GM21423 (cell line): ENCODE data around the gene FARP1.

Source experiments
- ATAC-seq: cut with Tn5 transposase; IDR thresholded peaks from one replicate; pipeline ENCODE4 v1.9.1; 2021; ENCODE audit warnings: mild to moderate bottlenecking, moderate library complexity; ENCODE audit not compliant: unreplicated experiment

FARP1 gene

DNA sequence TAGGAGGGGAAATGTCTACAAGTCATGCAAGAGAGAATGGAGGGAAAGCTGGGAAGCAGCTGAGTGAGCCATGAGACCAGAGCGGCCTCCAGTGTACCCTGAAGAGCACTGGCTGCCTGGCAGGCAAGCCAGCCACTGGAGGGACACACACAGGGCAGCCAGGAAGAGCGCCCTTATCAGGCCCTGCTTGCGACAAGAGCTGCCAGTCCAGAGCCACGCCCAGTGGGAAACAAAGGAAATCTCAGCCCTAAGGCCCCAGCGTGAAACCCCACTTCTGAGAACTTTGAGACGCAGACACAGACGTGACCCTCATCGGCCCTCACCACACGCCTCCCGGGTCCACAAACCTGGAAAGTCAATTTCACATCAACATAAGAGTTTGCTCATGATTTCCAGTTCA lies 329.0 kb downstream of the FARP1 start:
- ATAC-seq: no peak

DNA sequence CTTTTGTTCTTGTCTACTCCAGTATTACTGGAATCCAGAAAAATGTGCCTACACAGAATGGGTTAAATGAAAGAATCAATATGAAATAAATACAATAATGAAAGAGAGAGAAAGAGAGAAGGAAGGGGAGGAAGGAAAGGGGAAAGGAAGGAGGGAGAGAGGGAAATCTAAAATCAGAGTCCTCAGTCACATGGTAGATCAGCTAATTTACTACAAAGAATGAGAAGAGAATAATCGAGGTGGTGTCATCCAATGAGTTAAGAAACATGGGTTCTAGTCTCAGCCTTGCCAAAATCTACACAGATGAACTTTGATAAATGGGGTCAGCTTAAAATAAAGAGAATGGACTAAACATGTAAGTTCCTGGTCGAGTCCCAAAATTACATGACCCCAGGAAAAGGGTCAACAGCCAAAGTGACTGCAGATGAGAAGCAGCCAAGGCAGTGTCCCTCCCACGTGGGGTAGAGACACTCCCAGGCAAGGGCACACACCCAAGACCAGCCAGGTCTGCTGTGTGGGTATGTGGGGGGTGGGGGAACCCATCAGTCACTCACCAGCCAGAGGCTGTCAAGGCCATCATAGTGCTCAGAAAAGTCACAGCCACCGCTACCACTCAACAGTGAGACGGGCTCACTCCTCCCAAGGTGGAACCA lies 330.4 kb downstream of the FARP1 start:
- ATAC-seq: no peak

DNA sequence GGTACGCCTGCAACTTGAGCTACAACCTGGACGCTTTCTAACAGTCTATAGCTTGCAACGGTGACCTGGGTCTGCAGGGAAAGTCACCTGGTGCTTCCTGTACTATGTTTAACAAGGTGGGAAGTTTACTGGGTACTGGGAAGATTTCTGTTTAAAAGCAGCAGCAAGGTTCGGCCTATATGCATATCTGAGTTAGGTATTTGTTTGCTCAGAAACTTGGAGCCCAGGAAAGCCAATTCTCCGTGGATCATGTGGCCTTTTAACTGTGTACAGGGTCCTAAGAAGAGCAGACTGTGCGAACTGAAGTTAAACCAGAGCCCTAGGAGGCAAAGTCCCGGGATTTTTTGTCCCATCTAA lies 330.9 kb downstream of the FARP1 start:
- ATAC-seq: no peak

DNA sequence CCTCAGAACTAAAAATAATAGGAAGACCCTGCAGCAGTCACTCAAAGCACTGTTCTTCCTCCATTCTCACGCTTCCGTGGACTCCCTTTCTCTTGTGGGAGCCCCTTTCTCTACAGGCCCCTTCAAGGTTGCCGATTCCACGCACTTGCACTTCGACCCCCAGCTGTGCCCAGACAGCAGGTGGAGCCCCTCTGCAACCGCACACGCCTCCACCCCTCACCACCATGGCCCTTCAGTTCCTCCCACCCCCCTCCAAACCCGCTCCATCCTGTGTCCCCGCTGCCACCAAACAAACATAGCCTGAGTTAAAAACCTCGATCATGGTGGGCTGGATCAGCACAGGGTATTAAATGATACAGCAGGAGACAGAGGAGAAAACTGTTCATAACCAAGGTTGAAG lies 331.4 kb downstream of the FARP1 start:
- no peak for ATAC-seq

DNA sequence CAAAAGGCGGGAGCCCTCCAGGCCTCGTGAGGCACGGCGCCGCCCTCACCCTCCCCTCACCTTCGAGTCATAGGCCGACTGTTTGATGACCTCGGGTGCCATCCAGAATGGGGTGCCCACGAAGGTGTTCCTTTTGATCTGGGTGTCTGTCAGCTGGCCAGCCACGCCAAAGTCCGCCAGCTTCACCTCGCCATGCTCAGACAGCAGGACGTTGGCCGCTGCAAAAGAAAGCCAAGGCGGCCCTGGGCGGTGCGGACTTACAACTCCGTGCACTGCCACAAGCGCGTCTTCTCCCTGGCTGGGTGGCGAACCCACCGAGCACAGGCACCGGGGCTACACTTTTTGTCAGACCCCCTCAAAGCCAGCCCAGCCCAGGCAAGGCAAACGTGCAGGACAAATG lies 331.9 kb downstream of the FARP1 start:
- no peak for ATAC-seq

DNA sequence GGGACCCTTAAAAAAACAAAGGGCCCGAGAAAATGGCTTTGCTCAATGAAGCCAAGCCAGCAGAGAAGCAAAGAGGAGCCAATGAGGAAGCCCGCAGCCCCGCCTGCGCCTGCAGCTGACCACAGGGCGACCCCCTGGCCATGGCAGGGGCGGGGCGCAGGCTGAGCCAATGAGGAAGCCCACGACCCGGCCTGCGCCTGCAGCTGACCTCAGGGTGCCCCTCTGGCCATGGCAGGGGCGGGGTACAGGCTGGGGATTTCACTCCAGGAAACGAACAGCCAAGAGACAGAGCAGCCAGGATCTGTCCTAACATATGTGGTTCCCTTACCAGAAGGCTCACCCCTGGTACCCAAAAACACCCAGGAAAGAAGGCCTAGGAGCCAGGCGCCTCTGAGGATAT lies 332.6 kb downstream of the FARP1 start:
- ATAC-seq: no peak

DNA sequence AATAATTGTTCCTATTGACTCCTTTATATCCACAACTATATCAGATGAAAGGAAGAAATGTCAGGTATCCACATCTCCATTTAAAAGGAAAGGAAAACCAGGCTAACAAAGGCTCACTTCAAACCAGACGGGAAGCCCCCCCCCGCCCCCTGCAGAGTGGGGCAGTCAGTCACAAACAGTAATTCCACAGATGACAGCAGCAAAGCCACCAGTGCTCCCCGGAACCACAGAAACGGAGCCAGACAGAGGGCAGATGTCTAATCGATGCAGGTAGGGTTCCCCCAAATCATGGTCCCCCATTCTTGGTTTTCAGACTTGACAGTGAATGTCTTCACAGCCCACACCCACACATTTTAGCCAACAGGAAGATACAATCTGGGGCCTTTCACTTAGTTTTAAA lies 333.2 kb downstream of the FARP1 start:
- peak; percentile 35 for ATAC-seq

DNA sequence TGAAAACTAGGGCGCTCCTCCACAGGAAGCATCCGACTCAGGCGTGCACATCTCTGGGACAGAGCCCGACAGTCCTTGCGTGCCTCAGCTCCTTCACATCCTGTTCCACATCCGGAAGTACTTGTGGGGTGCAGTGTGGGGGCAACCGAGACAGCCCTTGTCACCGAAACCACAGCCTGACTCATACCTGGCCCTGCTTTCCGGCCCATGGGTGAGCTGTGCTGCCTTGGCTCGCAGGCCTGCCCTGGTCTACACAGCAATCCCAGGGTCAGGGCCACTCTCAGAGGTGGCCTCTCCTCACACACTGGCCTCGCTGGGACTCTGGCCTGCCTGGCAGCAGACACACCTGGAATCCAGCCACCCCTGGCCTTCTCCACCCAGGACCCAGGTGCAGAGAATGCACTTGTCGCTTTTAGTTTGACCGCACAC lies 333.7 kb downstream of the FARP1 start:
- peak; percentile 91 for ATAC-seq

DNA sequence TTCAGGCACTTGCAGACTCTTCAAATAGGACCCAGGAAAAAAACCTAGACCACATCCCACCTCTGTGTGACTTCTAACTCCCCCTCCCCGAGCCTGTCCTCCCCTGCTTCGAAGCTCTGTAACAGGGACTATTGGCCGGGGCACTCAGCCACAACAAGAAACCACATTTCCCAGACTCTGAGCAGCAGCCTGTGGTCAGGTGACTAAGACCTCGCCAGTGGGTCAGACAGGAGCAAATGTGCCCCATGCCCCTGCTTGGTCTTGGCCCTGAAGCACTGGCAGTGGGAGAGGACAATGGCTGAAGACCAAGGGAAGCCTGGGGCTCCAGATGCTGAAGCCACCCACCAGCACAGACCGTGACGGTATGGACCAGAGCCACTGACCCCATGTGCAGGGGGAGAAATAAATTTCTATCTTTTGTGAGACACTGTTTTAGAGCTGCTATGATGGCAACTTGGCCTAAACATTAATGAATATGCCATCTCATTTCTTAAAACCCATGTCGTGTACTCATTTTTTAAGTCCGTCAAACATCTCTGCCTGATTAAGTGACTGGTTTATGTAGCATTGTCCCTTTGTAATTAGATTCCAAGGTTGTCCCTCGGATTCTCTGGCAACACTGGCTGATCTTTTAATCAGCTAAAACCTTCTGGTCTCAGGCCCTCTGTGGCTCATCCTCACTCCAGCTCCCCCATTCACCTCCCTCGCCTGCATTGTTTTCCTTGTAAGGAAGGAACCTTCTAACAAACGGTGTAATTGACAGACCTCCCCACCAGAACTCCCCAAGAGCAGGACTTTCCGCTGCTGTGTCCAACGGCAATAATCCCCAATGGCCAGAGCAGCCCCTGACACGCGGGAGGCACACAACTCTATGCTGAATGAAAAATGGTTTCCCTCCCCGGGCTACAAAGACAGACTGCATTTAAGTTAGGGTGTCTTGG lies 335.6 kb downstream of the FARP1 start:
- ATAC-seq: peak; percentile 35

DNA sequence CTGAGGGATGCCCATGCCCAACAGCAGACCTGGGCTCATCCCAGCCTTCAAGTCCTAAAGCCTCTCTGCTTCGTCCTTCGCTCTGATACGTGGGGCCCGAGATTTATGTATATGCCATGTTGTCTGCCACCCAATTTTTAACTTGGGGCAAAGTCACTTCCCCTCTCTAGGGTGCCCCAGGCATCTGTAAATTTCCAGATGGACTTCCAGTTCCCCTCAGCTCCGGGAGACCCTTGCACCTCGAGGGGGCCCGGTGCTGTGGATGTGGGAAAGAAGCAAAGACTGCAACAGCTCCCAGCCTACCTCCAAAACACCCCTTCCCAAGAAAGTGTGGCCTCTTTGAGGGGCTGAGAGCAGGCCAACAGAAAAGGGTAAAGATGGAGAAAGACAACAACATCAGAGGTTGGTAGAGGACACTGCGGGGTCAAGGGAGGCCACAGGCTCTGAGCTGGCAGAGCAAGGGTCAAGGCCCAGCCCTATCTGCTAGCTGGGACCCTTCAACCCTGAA lies 336.7 kb downstream of the FARP1 start:
- no peak for ATAC-seq

DNA sequence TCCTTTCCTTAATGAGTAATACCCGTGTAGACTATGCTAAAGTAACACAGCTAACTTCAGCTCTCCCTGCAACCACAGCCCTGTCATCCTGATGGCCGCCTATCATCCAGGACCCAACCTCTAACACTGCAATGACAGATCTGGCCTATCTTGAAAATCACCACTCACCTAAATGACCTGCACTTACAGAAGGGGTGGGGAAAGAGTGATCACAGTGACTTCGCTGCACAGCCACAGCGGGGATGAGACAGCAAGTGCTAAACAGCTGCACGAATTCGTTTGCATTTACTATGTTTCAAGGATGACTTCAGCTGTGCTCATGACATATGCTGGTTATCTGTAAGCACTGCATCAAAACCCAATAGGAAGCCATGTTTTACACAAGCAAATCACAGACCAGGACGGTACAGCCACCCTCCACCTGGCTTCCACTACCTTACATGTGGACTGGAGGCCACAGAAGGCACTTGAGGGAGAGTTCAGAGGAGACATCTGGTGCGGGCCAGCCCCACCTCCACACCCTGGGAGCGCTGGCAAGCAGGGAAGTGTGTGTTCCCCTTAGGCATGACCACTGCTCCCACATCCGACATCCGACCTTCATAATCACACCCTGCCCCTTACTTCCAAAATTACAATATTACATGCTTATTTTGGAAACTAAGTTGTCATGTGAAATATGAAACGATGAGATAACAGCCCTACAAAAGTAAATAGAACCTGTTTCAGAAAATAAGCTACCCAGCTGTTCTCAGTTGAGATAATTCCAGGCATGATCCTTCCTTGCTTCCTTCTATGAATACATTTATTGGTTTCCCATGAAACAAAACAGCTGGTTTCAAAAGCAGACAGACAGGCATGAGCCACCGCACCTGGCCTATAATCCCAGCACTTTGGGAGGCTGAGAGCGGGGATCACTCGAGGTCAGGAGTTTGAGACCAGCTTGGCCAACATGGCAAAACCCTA lies 338.3 kb downstream of the FARP1 start:
- no peak for ATAC-seq

DNA sequence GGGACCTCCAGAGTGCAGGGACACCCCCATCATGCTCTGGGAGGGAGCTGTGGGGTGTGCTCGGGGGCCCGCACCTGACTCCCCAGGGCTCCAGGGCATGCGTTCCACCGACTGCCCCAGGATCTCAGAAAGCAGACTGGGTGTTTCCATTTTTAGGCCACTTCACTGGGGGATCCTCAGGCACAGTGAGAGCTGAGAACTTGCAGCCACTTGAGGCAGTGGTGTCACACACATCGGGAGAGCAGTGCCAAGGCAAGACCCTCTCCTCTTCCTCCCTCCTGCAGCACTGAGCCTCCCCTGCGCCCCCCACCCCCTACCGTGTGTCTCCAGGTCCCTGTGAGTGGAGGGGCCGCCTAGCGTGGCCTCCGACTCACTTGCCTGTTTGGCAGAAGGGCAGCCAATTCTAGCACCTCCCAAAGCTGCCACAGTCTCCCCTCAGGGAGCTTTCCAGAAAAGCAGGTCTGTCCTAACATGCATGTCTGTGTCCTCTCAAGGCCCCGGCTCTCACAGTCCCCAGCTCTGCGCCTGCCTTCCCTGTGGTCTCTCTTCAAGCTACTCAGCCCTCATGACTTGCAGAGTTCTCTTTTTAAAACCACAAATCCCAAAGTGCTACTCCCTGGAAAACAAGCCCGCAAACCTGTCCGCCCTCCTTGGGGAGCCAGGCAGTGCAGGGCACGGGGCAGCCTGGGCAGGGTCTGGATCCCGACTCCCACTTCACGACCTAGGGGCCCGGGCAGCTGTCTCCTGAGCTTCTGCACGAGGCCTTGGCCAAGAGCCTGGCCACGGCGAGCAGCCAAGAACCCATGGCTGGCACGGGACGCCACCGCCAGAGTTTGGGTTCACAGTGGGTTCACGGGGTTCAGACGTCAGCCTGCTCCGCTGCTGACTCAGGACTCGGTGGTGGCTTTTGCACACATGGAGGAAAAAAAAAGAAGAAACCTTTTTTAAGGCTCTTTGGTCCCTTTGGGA lies 339.9 kb downstream of the FARP1 start:
- ATAC-seq: no peak

DNA sequence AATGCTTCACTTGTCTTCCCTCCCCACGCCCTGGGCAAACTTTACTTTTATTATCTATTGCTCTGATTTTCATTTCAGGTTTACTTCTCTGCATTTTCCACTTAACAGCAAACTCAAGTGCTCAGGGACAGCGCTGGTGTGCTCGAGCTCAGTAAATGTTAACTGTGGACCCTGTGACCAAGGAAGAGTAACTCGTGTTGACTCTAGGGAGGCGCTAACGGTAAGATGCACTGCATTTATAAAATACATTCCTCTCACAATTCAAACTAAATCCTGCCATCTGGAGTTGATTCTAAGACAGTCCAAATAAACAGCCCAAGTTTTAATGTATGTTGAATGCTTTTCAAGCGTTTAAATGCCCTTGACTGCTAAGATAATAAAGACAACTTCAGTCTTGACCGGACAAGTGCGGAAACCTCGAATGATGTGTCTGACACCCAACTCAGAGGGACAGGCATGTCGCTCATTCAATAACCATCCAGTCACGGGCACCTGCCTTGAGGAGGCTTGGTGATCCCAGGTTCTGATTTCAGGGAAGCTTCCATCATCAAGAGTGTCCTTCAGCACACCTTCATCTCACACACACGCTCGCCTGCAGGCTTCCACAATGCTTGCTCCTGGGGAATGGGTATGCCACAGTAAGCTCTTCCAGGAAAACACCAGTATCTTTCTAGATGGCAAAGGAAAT lies 340.9 kb downstream of the FARP1 start:
- ATAC-seq: no peak

DNA sequence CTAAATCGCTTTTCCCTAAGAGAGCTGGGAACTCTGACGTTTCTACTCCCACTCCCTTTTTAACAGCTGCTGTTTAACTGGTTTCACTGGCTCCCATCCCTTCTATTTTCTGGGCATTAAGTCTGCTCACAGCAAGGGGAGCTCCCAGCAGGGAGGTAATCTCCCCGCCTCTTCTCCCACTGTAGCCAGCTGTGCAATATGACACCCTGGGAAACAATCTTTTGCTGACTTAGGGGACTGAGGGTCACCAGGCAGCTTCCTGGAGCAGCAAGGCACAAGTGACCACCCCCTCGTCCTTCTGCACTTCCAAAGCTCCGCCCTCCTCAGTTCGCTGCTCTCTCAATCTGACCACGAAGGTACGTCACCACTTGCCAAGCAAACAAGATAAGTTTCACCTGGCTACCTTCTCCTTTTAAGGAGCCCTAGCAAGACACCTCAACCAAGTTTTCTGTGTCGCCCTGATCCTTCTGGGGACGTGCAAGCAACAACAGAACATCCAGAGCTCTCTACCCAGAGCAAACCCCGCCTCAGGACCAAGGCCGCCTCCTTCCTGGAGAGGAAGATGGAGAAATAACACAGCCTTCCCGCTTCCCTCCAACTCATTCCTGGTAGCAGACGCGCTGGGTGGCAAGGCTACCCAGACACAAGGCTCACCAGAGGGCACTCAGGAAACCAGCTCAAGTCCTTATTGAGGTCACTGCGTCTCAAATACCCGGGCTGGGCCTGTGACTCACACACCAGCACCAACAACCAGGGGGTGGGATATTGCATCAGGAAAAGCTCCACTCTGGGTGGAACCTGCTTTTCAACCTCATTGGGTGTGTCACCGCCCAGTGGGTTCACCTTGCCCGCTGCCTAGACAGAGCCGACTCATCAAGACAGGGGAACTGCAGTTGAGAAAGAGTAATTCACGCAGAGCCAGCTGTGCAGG lies 341.7 kb downstream of the FARP1 start:
- peak; percentile 49 for ATAC-seq

DNA sequence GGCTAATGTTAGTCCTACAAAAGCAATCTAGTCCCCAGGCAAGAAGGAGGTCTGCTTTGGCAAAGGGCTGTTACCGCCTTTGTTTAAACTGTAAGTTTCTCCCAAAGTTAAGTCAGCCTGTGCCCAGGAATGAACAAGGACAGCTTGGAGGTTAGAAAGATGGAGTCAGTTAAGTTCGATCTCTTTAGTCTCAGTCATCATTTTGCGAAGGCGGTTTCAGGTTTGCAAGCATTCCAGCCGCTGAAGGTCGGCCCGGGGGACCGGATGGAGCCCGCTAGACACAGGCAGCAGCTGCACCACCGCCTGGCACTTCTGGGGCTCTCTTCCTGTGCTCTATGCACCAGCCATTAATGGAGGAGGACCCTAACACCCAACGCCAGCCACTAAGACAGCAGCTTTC lies 342.7 kb downstream of the FARP1 start:
- no peak for ATAC-seq

DNA sequence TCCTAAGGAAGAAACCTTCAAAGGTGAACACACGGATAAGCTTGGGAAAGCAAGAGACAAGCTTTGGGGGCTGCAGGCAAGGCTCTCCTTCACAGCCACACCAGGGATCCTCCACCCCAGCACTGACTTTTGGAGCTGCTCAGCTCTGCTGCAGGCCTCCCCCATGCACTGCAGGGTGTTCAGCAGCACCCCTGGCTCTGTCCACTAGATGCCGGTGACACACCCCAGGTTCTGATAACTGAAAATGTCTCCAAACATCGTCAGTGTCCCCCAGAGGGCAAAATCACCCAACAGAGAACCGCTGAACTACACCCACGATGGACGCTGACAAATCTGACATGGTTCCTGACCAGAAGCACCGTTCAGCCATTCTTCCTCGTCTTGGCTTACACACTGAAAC lies 343.5 kb downstream of the FARP1 start:
- no peak for ATAC-seq

DNA sequence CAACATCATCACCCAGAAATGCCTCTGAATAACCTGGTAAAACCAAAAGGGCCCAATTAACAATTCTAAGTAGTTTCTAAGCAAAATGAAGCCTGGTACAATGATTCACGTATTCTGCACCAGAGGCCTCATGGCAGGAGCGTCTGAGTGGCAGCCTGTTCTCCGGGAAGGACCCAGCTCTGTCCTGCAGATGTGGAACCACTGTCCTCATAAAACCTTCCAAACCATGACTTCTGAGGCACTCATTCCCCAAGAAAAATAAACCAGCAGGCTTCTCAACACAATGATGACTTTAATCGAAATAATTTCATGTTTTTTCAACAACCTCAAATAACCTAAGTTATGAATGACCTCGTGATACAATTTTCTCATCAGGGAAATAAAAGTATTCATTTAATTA lies 344.1 kb downstream of the FARP1 start:
- no peak for ATAC-seq

DNA sequence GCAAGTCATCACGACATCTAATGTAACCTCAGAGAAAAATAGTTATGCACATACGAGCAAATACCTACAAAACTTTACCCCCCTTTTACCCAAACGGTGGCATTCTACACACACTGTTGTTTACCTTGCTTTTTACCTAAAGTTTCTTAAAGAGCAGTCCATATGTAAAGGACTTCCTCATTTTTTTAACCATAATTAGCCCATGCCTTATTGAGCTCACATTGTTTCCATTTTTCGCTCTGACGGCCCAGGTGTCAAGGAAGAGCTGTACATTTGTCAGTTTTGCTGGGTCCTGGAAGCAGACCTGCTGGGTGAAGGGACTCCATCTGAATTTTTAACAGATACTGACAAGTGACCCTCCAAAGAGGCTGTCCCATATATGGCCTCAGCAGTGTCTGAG lies 344.6 kb downstream of the FARP1 start:
- no peak for ATAC-seq
